Lung (tissue), 12 donors: ENCODE data around the gene EFCAB7. TPM values are rescaled to one million over a fixed set of nuclear protein-coding genes. Genes with fewer than 3 reads are reported as not detected.

ENCODE experiments used
- ATAC-seq: fragments of 200-7000 bp; cut with Tn5 transposase; one replicate; pipeline ENCODE4 v1.9.1; 2020; ENCODE audit warnings: moderate number of reproducible peaks; ENCODE audit not compliant: insufficient read depth, low FRiP score
- DNase-seq, 3 donors: peaks; one replicate each; pipeline ENCODE4 v3.0.0-alpha.2; 2013 to 2017
- H3K27ac ChIP-seq, 2 donors: one replicate each; pipeline ENCODE4 v1.5.1; 2013; ENCODE audit warnings: mild to moderate bottlenecking in 2 of 2, moderate library complexity in 2 of 2, control low read depth in 1 of 2, inconsistent platforms in 1 of 2, low read depth in 1 of 2, low read length in 1 of 2
- H3K27me3 ChIP-seq, 3 donors: one replicate each; pipeline ENCODE4 v1.5.1; 2013; ENCODE audit warnings: low read length in 2 of 3; ENCODE audit not compliant: control insufficient read depth in 3 of 3, insufficient read depth in 3 of 3
- H3K36me3 ChIP-seq, 4 donors: one replicate each; pipeline ENCODE4 v1.5.1; 2013; ENCODE audit warnings: low read length in 4 of 4, mild to moderate bottlenecking in 1 of 4, moderate library complexity in 1 of 4; ENCODE audit not compliant: control insufficient read depth in 4 of 4, insufficient read depth in 4 of 4
- H3K4me1 ChIP-seq, 5 donors: one replicate each; pipeline ENCODE4 v1.5.1; 2013; ENCODE audit warnings: low read length in 5 of 5, mild to moderate bottlenecking in 2 of 5, moderate library complexity in 1 of 5; ENCODE audit not compliant: control insufficient read depth in 5 of 5, insufficient read depth in 5 of 5
- H3K4me3 ChIP-seq: one replicate; pipeline ENCODE4 v1.5.1; 2013; ENCODE audit warnings: mild to moderate bottlenecking, control low read depth, moderate library complexity
- H3K9ac ChIP-seq, 2 donors: one replicate each; pipeline ENCODE4 v1.5.1; 2013; ENCODE audit warnings: low read length in 2 of 2, control low read depth in 1 of 2; ENCODE audit not compliant: insufficient read depth in 1 of 2
- H3K9me3 ChIP-seq, 4 donors: one replicate each; pipeline ENCODE4 v1.5.1; 2013; ENCODE audit warnings: low read length in 3 of 4, mild to moderate bottlenecking in 1 of 4, moderate library complexity in 1 of 4; ENCODE audit not compliant: control insufficient read depth in 4 of 4, insufficient read depth in 3 of 4
- CTCF ChIP-seq: IDR thresholded peaks from 2 replicates; pipeline ENCODE4 v1.5.1; 2012; ENCODE audit warnings: mild to moderate bottlenecking; ENCODE audit errors: control extremely low read depth, extremely low read depth
- WGBS, 2 donors: extraction: QIAGEN DNeasy Blood & Tissue Kit; methylation state at CpG; one replicate each; pipeline ENCODE4 v1.1.7; 2013; 5-methylcytosine and 5-hydroxymethylcytosine counted together
- polyA plus RNA-seq, 2 donors: library from polyadenylated mRNA; stranded (reverse); fragments of 200-250 nt; gene quantifications; one replicate each; pipeline ENCODE4 v1.2.1, GENCODE V29; 2013
- total RNA-seq, 2 donors: library from RNA; depleted of rRNA in 1 of 2; stranded (reverse); fragments of >200 nt in 1 of 2; gene quantifications; one replicate each; pipeline ENCODE4 v1.2.1, GENCODE V29; 2014 to 2021
- donor health status: control.
- donor health status: control.
- donor health status: Bipolar disorder and iron deficiency.
- donor health status: healthy.
- donor health status: DM: yes; HTN: yes; CAD: no.

EFCAB7 gene
- total and polyA plus RNA-seq, 4 donors = 3.3 to 29.0 (median 5.8) TPM

GRCh38 chr1:63599799-63600198, 76.5 kb downstream of the EFCAB7 start:
- Histone ChIP-seq H3K9ac (no peak overlapping the region), H3K9me3 (no peaks in the 10 kb centered on the region), H3K36me3 (peaks cover 0 to 2% (median 0%) of the 10 kb centered on the region in 4 donors), H3K27me3 (no peaks in the 10 kb centered on the region), H3K4me3 (no peak overlapping the region), H3K27ac (no peak overlapping the region), H3K4me1 (peaks cover 0 to 12% (median 3%) of the 10 kb centered on the region in 5 donors)
- DNase-seq (no peak), ATAC-seq (no peak)
- TF ChIP-seq CTCF = no peak
- 94 to 96% methylated on average over 5 of the region's 5 CpGs for WGBS, 2 donors

GRCh38 chr1:63600248-63600647, 76.9 kb downstream of the EFCAB7 start:
- no peaks in the 10 kb centered on the region for H3K27me3 ChIP-seq
- WGBS, 2 donors = 71 to 82% methylated on average over 5 of the region's 5 CpGs
- TF ChIP-seq CTCF = no peak
- no peaks in the 10 kb centered on the region for H3K9me3 ChIP-seq
- peaks cover 0 to 2% (median 0%) of the 10 kb centered on the region in 4 donors for H3K36me3 ChIP-seq
- DNase-seq (no peak), ATAC-seq (no peak)
- no peak overlapping the region for H3K27ac ChIP-seq
- H3K9ac ChIP-seq = no peak overlapping the region
- H3K4me3 ChIP-seq = no peak overlapping the region
- peaks cover 0 to 9% (median 3%) of the 10 kb centered on the region in 5 donors for H3K4me1 ChIP-seq

- no peak for DNase-seq
- Histone ChIP-seq H3K27me3 (no peaks in the 10 kb centered on the region), H3K27ac (no peak overlapping the region), H3K4me1 (peaks cover 0 to 8% (median 3%) of the 10 kb centered on the region in 5 donors), H3K4me3 (no peak overlapping the region), H3K36me3 (peaks cover 0 to 2% (median 0%) of the 10 kb centered on the region in 4 donors), H3K9ac (no peak overlapping the region), H3K9me3 (no peaks in the 10 kb centered on the region)
- 50 to 75% methylated on average over 3 of the region's 3 CpGs for WGBS, 2 donors
- ATAC-seq = no peak
- TF ChIP-seq CTCF = no peak
These were observed 77.7 kb downstream of the EFCAB7 start for GRCh38 chr1:63601061-63601460.

- Histone ChIP-seq H3K27me3 (no peaks in the 10 kb centered on the region), H3K4me3 (no peak overlapping the region), H3K4me1 (peaks cover 0 to 8% (median 3%) of the 10 kb centered on the region in 5 donors), H3K9ac (no peak overlapping the region), H3K27ac (no peak overlapping the region), H3K36me3 (peaks cover 0 to 2% (median 0%) of the 10 kb centered on the region in 4 donors), H3K9me3 (no peaks in the 10 kb centered on the region)
- no peak for TF ChIP-seq CTCF
- no peak for ATAC-seq
- DNase-seq = no peak
- WGBS, 2 donors = 89 to 90% methylated on average over 4 of the region's 4 CpGs
These were observed 78.1 kb downstream of the EFCAB7 start for GRCh38 chr1:63601463-63601862.
